ENCODE results near the gene SLC4A5. TPM values are rescaled to one million over a fixed set of nuclear protein-coding genes. Genes with fewer than 3 reads are reported as not detected.

SLC4A5 gene
- total RNA-seq, 1 experiment from 2014 or later, result 1.8 TPM

DNA sequence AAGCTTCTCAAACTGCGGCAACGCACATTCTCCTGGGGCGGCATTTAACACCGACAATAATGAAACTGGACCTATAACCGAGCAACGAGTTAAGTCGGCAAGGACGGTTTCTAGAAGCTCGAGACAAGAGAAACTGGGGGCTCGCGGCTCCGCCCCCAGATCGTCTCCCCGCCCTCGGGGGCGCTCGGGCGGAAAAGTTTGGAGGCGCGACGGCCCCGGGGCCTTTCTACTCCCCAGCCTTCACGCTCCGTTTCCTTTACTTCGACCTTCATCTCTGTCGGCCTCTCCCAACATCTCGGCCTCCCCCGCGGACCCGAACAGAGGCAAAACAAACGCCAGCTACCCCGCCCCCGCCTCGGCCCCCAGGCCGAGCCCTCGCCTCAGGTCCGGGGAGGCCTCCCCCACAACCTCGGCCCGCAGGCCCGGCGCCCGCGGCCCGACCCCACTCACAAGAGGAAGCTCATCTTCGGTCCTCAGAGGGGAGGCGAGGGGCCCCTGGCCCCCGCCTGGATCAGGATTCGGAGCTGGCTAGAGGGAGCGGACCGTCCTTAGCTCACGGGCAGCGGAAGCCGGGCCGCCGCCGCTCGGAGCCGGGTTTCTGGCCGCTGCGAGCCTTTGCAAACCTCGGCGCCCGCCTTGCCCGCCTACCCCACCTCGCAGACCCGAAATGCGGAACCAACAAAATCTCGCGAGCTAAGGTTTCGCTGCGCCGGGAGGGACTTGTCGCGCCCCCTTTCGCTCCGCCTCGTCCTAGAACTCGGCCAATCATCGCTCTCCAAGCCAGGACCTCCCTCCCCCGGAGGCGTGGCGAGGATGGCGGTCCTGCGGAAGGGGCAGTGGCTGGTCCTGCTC lies 164.8 kb downstream of the SLC4A5 start, which contains the start of gene MOB1A (continued):
- TF ChIP-seq ETV6 (CRISPR knock-in tag; IDR thresholded peaks at IDR 0.05) (peak; percentile 51; the same call in 1 of the 2 replicates), CREM (CRISPR knock-in tag; IDR thresholded peaks at IDR 0.05) (0 out of 2 replicates have a peak, but pooled peaks have one; percentile 36), TCF7 (CRISPR knock-in tag; IDR thresholded peaks at IDR 0.05; ENCODE audit: low read depth) (no peak), OVOL2 (CRISPR knock-in tag; IDR thresholded peaks at IDR 0.05; ENCODE audit: borderline replicate concordance) (0 out of 2 replicates have a peak, but pooled peaks have one; percentile 30), PRRX2 (CRISPR knock-in tag; IDR thresholded peaks at IDR 0.05) (no peak), CBFB (CRISPR knock-in tag; IDR thresholded peaks at IDR 0.05; ENCODE audit: low read depth) (no peak), FOXP1 (CRISPR knock-in tag; IDR thresholded peaks at IDR 0.05; ENCODE audit: borderline replicate concordance) (peak; percentile 56; the same call in 1 of the 2 replicates), SOX15 (CRISPR knock-in tag; IDR thresholded peaks at IDR 0.05) (no peak), ATF1 (CRISPR knock-in tag; IDR thresholded peaks at IDR 0.05) (no peak), RELA (CRISPR knock-in tag; IDR thresholded peaks at IDR 0.05; ENCODE audit: borderline replicate concordance) (no peak), GABPB1 (CRISPR knock-in tag; IDR thresholded peaks at IDR 0.05) (peak; percentile 50), GTF2I (CRISPR knock-in tag; conservative IDR thresholded peaks at IDR 0.05) (no peak), JUN (CRISPR knock-in tag; IDR thresholded peaks at IDR 0.05) (0 out of 2 replicates have a peak, but pooled peaks have one; percentile 13)
- TF ChIP-seq, protein P1, sequence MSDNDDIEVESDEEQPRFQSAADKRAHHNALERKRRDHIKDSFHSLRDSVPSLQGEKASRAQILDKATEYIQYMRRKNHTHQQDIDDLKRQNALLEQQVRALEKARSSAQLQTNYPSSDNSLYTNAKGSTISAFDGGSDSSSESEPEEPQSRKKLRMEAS (CRISPR knock-in tag; IDR thresholded peaks at IDR 0.05), result no peak
- TF ChIP-seq, protein P2, sequence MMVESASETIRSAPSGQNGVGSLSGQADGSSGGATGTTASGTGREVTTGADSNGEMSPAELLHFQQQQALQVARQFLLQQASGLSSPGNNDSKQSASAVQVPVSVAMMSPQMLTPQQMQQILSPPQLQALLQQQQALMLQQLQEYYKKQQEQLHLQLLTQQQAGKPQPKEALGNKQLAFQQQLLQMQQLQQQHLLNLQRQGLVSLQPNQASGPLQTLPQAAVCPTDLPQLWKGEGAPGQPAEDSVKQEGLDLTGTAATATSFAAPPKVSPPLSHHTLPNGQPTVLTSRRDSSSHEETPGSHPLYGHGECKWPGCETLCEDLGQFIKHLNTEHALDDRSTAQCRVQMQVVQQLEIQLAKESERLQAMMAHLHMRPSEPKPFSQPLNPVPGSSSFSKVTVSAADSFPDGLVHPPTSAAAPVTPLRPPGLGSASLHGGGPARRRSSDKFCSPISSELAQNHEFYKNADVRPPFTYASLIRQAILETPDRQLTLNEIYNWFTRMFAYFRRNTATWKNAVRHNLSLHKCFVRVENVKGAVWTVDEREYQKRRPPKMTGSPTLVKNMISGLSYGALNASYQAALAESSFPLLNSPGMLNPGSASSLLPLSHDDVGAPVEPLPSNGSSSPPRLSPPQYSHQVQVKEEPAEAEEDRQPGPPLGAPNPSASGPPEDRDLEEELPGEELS (CRISPR knock-in tag; IDR thresholded peaks at IDR 0.05), result no peak
- TF ChIP-seq, protein P3, sequence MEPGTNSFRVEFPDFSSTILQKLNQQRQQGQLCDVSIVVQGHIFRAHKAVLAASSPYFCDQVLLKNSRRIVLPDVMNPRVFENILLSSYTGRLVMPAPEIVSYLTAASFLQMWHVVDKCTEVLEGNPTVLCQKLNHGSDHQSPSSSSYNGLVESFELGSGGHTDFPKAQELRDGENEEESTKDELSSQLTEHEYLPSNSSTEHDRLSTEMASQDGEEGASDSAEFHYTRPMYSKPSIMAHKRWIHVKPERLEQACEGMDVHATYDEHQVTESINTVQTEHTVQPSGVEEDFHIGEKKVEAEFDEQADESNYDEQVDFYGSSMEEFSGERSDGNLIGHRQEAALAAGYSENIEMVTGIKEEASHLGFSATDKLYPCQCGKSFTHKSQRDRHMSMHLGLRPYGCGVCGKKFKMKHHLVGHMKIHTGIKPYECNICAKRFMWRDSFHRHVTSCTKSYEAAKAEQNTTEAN (CRISPR knock-in tag; IDR thresholded peaks at IDR 0.05), result 0 out of 2 replicates have a peak, but pooled peaks have one; percentile 36
- TF ChIP-seq, protein P4, sequence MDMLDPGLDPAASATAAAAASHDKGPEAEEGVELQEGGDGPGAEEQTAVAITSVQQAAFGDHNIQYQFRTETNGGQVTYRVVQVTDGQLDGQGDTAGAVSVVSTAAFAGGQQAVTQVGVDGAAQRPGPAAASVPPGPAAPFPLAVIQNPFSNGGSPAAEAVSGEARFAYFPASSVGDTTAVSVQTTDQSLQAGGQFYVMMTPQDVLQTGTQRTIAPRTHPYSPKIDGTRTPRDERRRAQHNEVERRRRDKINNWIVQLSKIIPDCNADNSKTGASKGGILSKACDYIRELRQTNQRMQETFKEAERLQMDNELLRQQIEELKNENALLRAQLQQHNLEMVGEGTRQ (CRISPR knock-in tag; IDR thresholded peaks at IDR 0.05), result no peak

DNA sequence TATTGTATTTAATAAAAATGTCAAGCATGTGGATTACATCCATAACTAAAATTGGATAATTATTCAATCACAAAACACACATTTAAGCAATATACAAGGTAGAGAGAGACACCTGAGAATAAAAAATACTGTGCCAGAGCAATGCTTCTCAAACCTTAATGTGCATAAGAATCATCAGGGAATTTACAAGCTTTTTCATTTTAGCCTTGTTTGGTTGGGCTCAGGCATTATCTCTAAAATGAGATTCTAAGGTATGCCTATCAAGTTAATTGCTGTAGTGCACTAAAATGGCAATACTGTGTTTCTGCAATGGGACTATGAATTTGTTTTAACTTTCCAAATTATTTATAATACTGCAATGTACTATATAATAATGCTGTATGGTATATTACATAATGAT lies 165.5 kb downstream of the SLC4A5 start:
- Mint-ChIP-seq H3K4me1 (peaks cover 14% of the 10 kb centered on the region), H3K4me3 (peak overlapping the region; percentile 86), H3K9me3 (peaks cover 15% of the 10 kb centered on the region), H3K36me3 (peaks cover 25% of the 10 kb centered on the region), H3K27me3 (ENCODE audit: low read depth) (no peaks in the 10 kb centered on the region), H3K27ac (peak overlapping the region; percentile 94)
- POLR2A ChIA-PET, result interaction anchor here (0.9 to 2.8 kb wide), 9 partner anchors 10 to 176 kb away, joined by 3 to 41 read pairs (median 8); partner anchors contain the start of gene MTHFD2
- DNase-seq (ENCODE audit: low spot score) (no peak), ATAC-seq (no peak)
- CTCF ChIA-PET, result interaction anchor here (1.0 to 1.8 kb wide), 11 partner anchors 11 to 351 kb away, joined by 3 to 15 read pairs (median 5); partner anchors contain the start of genes DQX1 and MTHFD2
- TF ChIP-seq, protein P5, sequence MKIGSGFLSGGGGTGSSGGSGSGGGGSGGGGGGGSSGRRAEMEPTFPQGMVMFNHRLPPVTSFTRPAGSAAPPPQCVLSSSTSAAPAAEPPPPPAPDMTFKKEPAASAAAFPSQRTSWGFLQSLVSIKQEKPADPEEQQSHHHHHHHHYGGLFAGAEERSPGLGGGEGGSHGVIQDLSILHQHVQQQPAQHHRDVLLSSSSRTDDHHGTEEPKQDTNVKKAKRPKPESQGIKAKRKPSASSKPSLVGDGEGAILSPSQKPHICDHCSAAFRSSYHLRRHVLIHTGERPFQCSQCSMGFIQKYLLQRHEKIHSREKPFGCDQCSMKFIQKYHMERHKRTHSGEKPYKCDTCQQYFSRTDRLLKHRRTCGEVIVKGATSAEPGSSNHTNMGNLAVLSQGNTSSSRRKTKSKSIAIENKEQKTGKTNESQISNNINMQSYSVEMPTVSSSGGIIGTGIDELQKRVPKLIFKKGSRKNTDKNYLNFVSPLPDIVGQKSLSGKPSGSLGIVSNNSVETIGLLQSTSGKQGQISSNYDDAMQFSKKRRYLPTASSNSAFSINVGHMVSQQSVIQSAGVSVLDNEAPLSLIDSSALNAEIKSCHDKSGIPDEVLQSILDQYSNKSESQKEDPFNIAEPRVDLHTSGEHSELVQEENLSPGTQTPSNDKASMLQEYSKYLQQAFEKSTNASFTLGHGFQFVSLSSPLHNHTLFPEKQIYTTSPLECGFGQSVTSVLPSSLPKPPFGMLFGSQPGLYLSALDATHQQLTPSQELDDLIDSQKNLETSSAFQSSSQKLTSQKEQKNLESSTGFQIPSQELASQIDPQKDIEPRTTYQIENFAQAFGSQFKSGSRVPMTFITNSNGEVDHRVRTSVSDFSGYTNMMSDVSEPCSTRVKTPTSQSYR (CRISPR knock-in tag; IDR thresholded peaks at IDR 0.05), result no peak
- TF ChIP-seq, protein P6, sequence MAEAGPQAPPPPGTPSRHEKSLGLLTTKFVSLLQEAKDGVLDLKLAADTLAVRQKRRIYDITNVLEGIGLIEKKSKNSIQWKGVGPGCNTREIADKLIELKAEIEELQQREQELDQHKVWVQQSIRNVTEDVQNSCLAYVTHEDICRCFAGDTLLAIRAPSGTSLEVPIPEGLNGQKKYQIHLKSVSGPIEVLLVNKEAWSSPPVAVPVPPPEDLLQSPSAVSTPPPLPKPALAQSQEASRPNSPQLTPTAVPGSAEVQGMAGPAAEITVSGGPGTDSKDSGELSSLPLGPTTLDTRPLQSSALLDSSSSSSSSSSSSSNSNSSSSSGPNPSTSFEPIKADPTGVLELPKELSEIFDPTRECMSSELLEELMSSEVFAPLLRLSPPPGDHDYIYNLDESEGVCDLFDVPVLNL (CRISPR knock-in tag; IDR thresholded peaks at IDR 0.05; ENCODE audit: borderline replicate concordance, low read depth), result no peak
- TF ChIP-seq TEAD1 (CRISPR knock-in tag; IDR thresholded peaks at IDR 0.05), result no peak
- no peak for TF ChIP-seq JUN (CRISPR knock-in tag; IDR thresholded peaks at IDR 0.05)
- no peak for TF ChIP-seq OVOL2 (CRISPR knock-in tag; IDR thresholded peaks at IDR 0.05; ENCODE audit: borderline replicate concordance)
- no peak for TF ChIP-seq ZNF416 (CRISPR knock-in tag; IDR thresholded peaks at IDR 0.05)
- TF ChIP-seq, protein P7, sequence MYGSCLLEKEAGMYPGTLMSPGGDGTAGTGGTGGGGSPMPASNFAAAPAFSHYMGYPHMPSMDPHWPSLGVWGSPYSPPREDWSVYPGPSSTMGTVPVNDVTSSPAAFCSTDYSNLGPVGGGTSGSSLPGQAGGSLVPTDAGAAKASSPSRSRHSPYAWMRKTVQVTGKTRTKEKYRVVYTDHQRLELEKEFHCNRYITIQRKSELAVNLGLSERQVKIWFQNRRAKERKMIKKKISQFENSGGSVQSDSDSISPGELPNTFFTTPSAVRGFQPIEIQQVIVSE (CRISPR knock-in tag; IDR thresholded peaks at IDR 0.05; ENCODE audit: borderline replicate concordance), result no peak
- TF ChIP-seq MXD4 (CRISPR knock-in tag; IDR thresholded peaks at IDR 0.05; ENCODE audit: borderline replicate concordance), result no peak
- no peak for TF ChIP-seq NFYB (CRISPR knock-in tag; conservative IDR thresholded peaks at IDR 0.05; ENCODE audit: low read depth)
